ENCODE data around the gene CCNE1. TPM values are rescaled to one million over a fixed set of nuclear protein-coding genes. Genes with fewer than 3 reads are reported as not detected.

CCNE1 gene
- polyA plus RNA-seq, 1 donor (not counting 4 experiments of a cell fraction or from before 2014, with no cell fraction given): 11.2 TPM

DNA sequence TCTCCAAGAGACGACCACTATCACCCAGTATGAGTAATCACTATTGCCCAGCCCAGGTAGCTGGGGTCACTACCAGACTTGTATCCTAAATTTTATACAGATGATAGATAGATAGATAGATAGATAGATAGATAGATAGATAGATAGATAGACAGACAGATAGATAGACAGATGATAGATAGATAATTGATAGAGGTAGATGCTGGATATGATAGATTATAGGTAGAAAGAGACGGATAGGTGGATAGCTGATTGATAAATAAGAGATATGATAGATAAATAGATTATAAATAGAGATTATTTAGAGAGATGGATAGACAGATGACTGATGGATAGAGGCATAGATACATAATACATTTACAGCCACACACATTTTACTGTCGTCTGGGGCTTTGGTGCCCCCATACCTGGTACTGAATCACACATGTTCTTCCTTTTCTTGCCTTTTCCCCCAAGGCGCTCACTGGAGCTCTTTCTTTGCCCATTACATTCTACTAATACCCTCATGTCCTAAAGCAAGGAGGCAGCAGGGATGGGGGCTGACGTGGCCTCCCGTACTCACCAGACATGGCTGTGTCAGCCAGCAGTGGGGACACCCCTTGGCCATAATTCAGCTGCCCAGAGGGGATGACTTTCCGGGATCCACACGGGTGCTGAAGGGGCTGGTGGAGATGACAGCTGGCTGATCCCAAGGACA is 44.6 kb upstream of the CCNE1 start:
- dilution Hi-C loops (cut with MboI; ENCODE audit: extremely low pct_ligation_motif_present, low sequenced_read_pairs): no loop called here
- H3K36me3 ChIP-seq (ENCODE audit: control insufficient read depth in 2 of 2, extremely low read depth in 1 of 2, insufficient read depth in 2 of 2, low read length in 2 of 2): no peaks in the 10 kb centered on the region

DNA sequence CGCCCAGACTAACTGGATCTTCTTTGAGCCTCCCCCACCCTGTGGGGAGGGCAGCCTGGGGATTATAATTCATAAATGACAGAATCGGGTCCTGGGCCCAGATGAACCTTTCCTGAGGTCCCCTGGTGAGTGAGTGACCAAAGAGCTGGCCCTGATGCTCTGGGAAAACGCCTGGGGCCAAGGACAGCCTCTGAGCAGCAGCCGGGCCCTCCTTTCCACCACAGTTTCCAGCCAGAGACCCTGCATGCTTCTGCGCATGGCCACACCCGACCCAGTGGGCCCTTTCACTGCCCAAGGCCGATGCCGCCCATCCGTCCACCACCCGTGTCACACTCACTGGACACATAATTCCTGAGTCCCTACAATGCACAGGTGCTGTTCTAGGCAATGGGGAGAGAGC is 43.6 kb upstream of the CCNE1 start:
- TF ChIP-seq, protein P1, sequence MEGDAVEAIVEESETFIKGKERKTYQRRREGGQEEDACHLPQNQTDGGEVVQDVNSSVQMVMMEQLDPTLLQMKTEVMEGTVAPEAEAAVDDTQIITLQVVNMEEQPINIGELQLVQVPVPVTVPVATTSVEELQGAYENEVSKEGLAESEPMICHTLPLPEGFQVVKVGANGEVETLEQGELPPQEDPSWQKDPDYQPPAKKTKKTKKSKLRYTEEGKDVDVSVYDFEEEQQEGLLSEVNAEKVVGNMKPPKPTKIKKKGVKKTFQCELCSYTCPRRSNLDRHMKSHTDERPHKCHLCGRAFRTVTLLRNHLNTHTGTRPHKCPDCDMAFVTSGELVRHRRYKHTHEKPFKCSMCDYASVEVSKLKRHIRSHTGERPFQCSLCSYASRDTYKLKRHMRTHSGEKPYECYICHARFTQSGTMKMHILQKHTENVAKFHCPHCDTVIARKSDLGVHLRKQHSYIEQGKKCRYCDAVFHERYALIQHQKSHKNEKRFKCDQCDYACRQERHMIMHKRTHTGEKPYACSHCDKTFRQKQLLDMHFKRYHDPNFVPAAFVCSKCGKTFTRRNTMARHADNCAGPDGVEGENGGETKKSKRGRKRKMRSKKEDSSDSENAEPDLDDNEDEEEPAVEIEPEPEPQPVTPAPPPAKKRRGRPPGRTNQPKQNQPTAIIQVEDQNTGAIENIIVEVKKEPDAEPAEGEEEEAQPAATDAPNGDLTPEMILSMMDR (optimal IDR thresholded peaks at IDR 0.05 in 1 of 3, IDR thresholded peaks at IDR 0.05 in 1 of 3, conservative IDR thresholded peaks at IDR 0.05 in 1 of 3; ENCODE audit: extremely low read depth in 1 of 3, insufficient read depth in 2 of 3, low read length in 3 of 3): no peak
- TF ChIP-seq EZH2 (IDR thresholded peaks at IDR 0.05; ENCODE audit: low read length): no peak
- H3K79me2 ChIP-seq (ENCODE audit: control insufficient read depth, insufficient read depth, low read length): no peaks in the 10 kb centered on the region
- no peaks in the 10 kb centered on the region for H3K9me1 ChIP-seq (ENCODE audit: control insufficient read depth, extremely low read depth, insufficient read depth, low read length)
- H4K20me1 ChIP-seq (ENCODE audit: control insufficient read depth, extremely low read depth, insufficient read depth, low read length): no peaks in the 10 kb centered on the region
- H3K36me3 ChIP-seq (ENCODE audit: control insufficient read depth in 2 of 2, extremely low read depth in 1 of 2, insufficient read depth in 2 of 2, low read length in 2 of 2): no peaks in the 10 kb centered on the region
- no peak for FAIRE-seq
- H3K9me3 ChIP-seq (ENCODE audit: control insufficient read depth, low read depth, low read length): no peaks in the 10 kb centered on the region
- DNase-seq (ENCODE audit: low read depth, low spot score): no peak
- no peaks in the 10 kb centered on the region for H3K4me1 ChIP-seq (ENCODE audit: control insufficient read depth, extremely low read depth, insufficient read depth, low read length)
- no peaks in the 10 kb centered on the region for H3K27me3 ChIP-seq (ENCODE audit: control insufficient read depth, extremely low read depth, insufficient read depth, low read length)
- no peak overlapping the region for H3K27ac ChIP-seq (ENCODE audit: control insufficient read depth, insufficient read depth, low read length)
- no peak overlapping the region for H3K9ac ChIP-seq (ENCODE audit: control insufficient read depth, extremely low read depth, insufficient read depth, low read length)
- H3K4me3 ChIP-seq (ENCODE audit: control insufficient read depth in 2 of 3, extremely low read depth in 1 of 3, insufficient read depth in 2 of 3, low read depth in 1 of 3, low read length in 3 of 3): no peak overlapping the region
- no peak overlapping the region for H3K4me2 ChIP-seq (ENCODE audit: control insufficient read depth, extremely low read depth, insufficient read depth, low read depth, low read length)
- no peak overlapping the region for H2AFZ ChIP-seq (ENCODE audit: control insufficient read depth, low read length)
- dilution Hi-C loops (cut with MboI; ENCODE audit: extremely low pct_ligation_motif_present, low sequenced_read_pairs): no loop called here

More for the DNA sequence above, 44.6 kb upstream of the CCNE1 start:
- H3K4me2 ChIP-seq (ENCODE audit: control insufficient read depth, extremely low read depth, insufficient read depth, low read depth, low read length): no peak overlapping the region
- DNase-seq (ENCODE audit: low read depth, low spot score): no peak
- no peaks in the 10 kb centered on the region for H4K20me1 ChIP-seq (ENCODE audit: control insufficient read depth, extremely low read depth, insufficient read depth, low read length)
- no peaks in the 10 kb centered on the region for H3K9me3 ChIP-seq (ENCODE audit: control insufficient read depth, low read depth, low read length)
- H3K4me1 ChIP-seq (ENCODE audit: control insufficient read depth, extremely low read depth, insufficient read depth, low read length): no peaks in the 10 kb centered on the region
- no peaks in the 10 kb centered on the region for H3K9me1 ChIP-seq (ENCODE audit: control insufficient read depth, extremely low read depth, insufficient read depth, low read length)
- H2AFZ ChIP-seq (ENCODE audit: control insufficient read depth, low read length): no peak overlapping the region
- H3K4me3 ChIP-seq (ENCODE audit: control insufficient read depth in 2 of 3, extremely low read depth in 1 of 3, insufficient read depth in 2 of 3, low read depth in 1 of 3, low read length in 3 of 3): no peak overlapping the region
- H3K9ac ChIP-seq (ENCODE audit: control insufficient read depth, extremely low read depth, insufficient read depth, low read length): no peak overlapping the region
- no peaks in the 10 kb centered on the region for H3K27me3 ChIP-seq (ENCODE audit: control insufficient read depth, extremely low read depth, insufficient read depth, low read length)
- H3K79me2 ChIP-seq (ENCODE audit: control insufficient read depth, insufficient read depth, low read length): no peaks in the 10 kb centered on the region
- FAIRE-seq: no peak
- no peak for TF ChIP-seq EZH2 (IDR thresholded peaks at IDR 0.05; ENCODE audit: low read length)
- TF ChIP-seq, protein P1 (optimal IDR thresholded peaks at IDR 0.05 in 1 of 3, IDR thresholded peaks at IDR 0.05 in 1 of 3, conservative IDR thresholded peaks at IDR 0.05 in 1 of 3; ENCODE audit: extremely low read depth in 1 of 3, insufficient read depth in 2 of 3, low read length in 3 of 3): no peak
- no peak overlapping the region for H3K27ac ChIP-seq (ENCODE audit: control insufficient read depth, insufficient read depth, low read length)

Measured in keratinocyte (primary cell).